ENCODE data around the gene VAMP2. TPM values are rescaled to one million over a fixed set of nuclear protein-coding genes. Genes with fewer than 3 reads are reported as not detected.

The VAMP2 gene
- total RNA-seq, 1 donor from 2014 or later: 28.0 TPM

- no peak for DNase-seq (ENCODE audit: low read depth)
- H3K27ac ChIP-seq (ENCODE audit: low read depth, low read length): no peak overlapping the region
- H3K4me1 Mint-ChIP-seq (ENCODE audit: low read depth, unreplicated experiment): peaks cover 14% of the 10 kb centered on the region
- peaks cover 20% of the 10 kb centered on the region for H3K27me3 ChIP-seq (ENCODE audit: insufficient read depth, low read length)
- H3K36me3 ChIP-seq (ENCODE audit: insufficient read depth, low read length): no peaks in the 10 kb centered on the region
- H3K9me3 Mint-ChIP-seq (ENCODE audit: unreplicated experiment): no peaks in the 10 kb centered on the region
- peak overlapping the region; percentile 20 for H2AFZ ChIP-seq (ENCODE audit: low read depth, low read length)
- H3K27me3 Mint-ChIP-seq (ENCODE audit: low read depth, unreplicated experiment): peaks cover 48% of the 10 kb centered on the region
- H3K27ac Mint-ChIP-seq (ENCODE audit: unreplicated experiment): peak overlapping the region; percentile 67
- TF ChIP-seq EZH2 (IDR thresholded peaks at IDR 0.05; ENCODE audit: insufficient read depth, low read length): no peak
- TF ChIP-seq CTCF (IDR thresholded peaks at IDR 0.05; ENCODE audit: insufficient read depth, low read depth, low read length): no peak
- no peaks in the 10 kb centered on the region for H3K36me3 Mint-ChIP-seq (ENCODE audit: low read depth, unreplicated experiment)
- H4K20me1 ChIP-seq (ENCODE audit: insufficient read depth, low read length): peaks cover 11% of the 10 kb centered on the region
- peak overlapping the region; percentile 60 for H3K4me3 ChIP-seq (ENCODE audit: insufficient read depth, low read depth, low read length)
- H3K4me2 ChIP-seq (ENCODE audit: low read length): peak overlapping the region; percentile 97
- H3K79me2 ChIP-seq (ENCODE audit: insufficient read depth, low read length): no peaks in the 10 kb centered on the region
- H3K9ac ChIP-seq (ENCODE audit: low read length): peak overlapping the region; percentile 33
- FAIRE-seq: no peak
- peak overlapping the region; percentile 83 for H3K4me3 Mint-ChIP-seq (ENCODE audit: unreplicated experiment)
- no peaks in the 10 kb centered on the region for H3K9me3 ChIP-seq (ENCODE audit: insufficient read depth, low read depth, low read length)
- peaks cover 47% of the 10 kb centered on the region for H3K4me1 ChIP-seq (ENCODE audit: insufficient read depth, low read length)
Observed at GRCh38 chr17:8125154-8125946, 37.4 kb downstream of the VAMP2 start.

- H3K4me2 ChIP-seq (ENCODE audit: low read length): peak overlapping the region; percentile 97
- H3K9ac ChIP-seq (ENCODE audit: low read length): no peak overlapping the region
- no peaks in the 10 kb centered on the region for H3K36me3 Mint-ChIP-seq (ENCODE audit: low read depth, unreplicated experiment)
- H3K4me3 ChIP-seq (ENCODE audit: insufficient read depth, low read depth, low read length): peak overlapping the region; percentile 60
- peaks cover 47% of the 10 kb centered on the region for H3K4me1 ChIP-seq (ENCODE audit: insufficient read depth, low read length)
- no peaks in the 10 kb centered on the region for H3K36me3 ChIP-seq (ENCODE audit: insufficient read depth, low read length)
- peaks cover 41% of the 10 kb centered on the region for H3K27me3 Mint-ChIP-seq (ENCODE audit: low read depth, unreplicated experiment)
- TF ChIP-seq EZH2 (IDR thresholded peaks at IDR 0.05; ENCODE audit: insufficient read depth, low read length) (no peak), CTCF (IDR thresholded peaks at IDR 0.05; ENCODE audit: insufficient read depth, low read depth, low read length) (no peak)
- H3K27me3 ChIP-seq (ENCODE audit: insufficient read depth, low read length): peaks cover 20% of the 10 kb centered on the region
- FAIRE-seq (no peak), DNase-seq (ENCODE audit: low read depth) (no peak)
- peaks cover 14% of the 10 kb centered on the region for H3K4me1 Mint-ChIP-seq (ENCODE audit: low read depth, unreplicated experiment)
- no peak overlapping the region for H3K27ac ChIP-seq (ENCODE audit: low read depth, low read length)
- H2AFZ ChIP-seq (ENCODE audit: low read depth, low read length): peak overlapping the region; percentile 20
- peaks cover 15% of the 10 kb centered on the region for H4K20me1 ChIP-seq (ENCODE audit: insufficient read depth, low read length)
- H3K9me3 ChIP-seq (ENCODE audit: insufficient read depth, low read depth, low read length): no peaks in the 10 kb centered on the region
- H3K4me3 Mint-ChIP-seq (ENCODE audit: unreplicated experiment): peak overlapping the region; percentile 83
- H3K27ac Mint-ChIP-seq (ENCODE audit: unreplicated experiment): no peak overlapping the region
- H3K9me3 Mint-ChIP-seq (ENCODE audit: unreplicated experiment): no peaks in the 10 kb centered on the region
- no peaks in the 10 kb centered on the region for H3K79me2 ChIP-seq (ENCODE audit: insufficient read depth, low read length)
Observed at GRCh38 chr17:8124350-8125153, 38.2 kb downstream of the VAMP2 start.
